Common myeloid progenitor, CD34-positive (primary cell): ENCODE results near the gene KIAA0319L.

Experiments used
- CTCF ChIA-PET: fragments of 350-600 bp; sonication (Branson Sonifier 250); formaldehyde crosslinking; loops from one replicate; lab custom pipeline; 2021; ENCODE audit warnings: antibody characterized with exemption; lab: Charles Lee
- POLR2A ChIA-PET: fragments of 350-600 bp; sonication (Branson Sonifier 250); formaldehyde crosslinking; loops from one replicate; lab custom pipeline; 2021; ENCODE audit warnings: antibody characterized with exemption; lab: Charles Lee
- DNase-seq, 3 donors: peaks; one replicate each; pipeline versions ENCODE4 v3.0.0 to v3.0.0-alpha.2; 2013
- H3K27ac ChIP-seq, 2 experiments: 1 replicate in 1 of 2; 2 replicates in 1 of 2; pipeline ENCODE4 v1.7.0; 2013; ENCODE audit warnings: inconsistent platforms in 2 of 2, low read length in 2 of 2, mild to moderate bottlenecking in 2 of 2, low read depth in 1 of 2, moderate library complexity in 1 of 2; ENCODE audit not compliant: severe bottlenecking in 2 of 2, insufficient read depth in 1 of 2, poor library complexity in 1 of 2
- H3K27me3 ChIP-seq, 5 experiments: replicated peaks in 2 of 5; 1 replicate in 3 of 5; 2 replicates in 2 of 5; pipeline versions ENCODE4 v1.6.1 to v1.7.0; 2013; ENCODE audit warnings: low read length in 4 of 5, mild to moderate bottlenecking in 2 of 5, moderate library complexity in 2 of 5, inconsistent platforms in 1 of 5; ENCODE audit not compliant: insufficient read depth in 5 of 5, control insufficient read depth in 4 of 5
- H3K36me3 ChIP-seq, 4 experiments: 1 replicate in 2 of 4; 2 replicates in 2 of 4; pipeline versions ENCODE4 v1.6.1 to v1.7.0; 2013; ENCODE audit warnings: low read length in 3 of 4, control low read depth in 1 of 4, mild to moderate bottlenecking in 1 of 4; ENCODE audit not compliant: control insufficient read depth in 4 of 4, insufficient read depth in 4 of 4
- H3K4me1 ChIP-seq, 4 experiments: 1 replicate in 3 of 4; 2 replicates in 1 of 4; pipeline versions ENCODE4 v1.6.1 to v1.7.1; 2013; ENCODE audit warnings: low read length in 3 of 4, mild to moderate bottlenecking in 3 of 4, control low read depth in 1 of 4, inconsistent platforms in 1 of 4, moderate library complexity in 1 of 4; ENCODE audit not compliant: control insufficient read depth in 4 of 4, insufficient read depth in 4 of 4; ENCODE audit errors: control extremely low read depth in 1 of 4
- H3K4me3 ChIP-seq, 7 experiments: 1 replicate in 4 of 7; 2 replicates in 3 of 7; pipeline versions ENCODE4 v1.5.1 to v1.7.0; 2013; ENCODE audit warnings: mild to moderate bottlenecking in 7 of 7, low read length in 6 of 7, moderate library complexity in 6 of 7, inconsistent platforms in 2 of 7, low read depth in 2 of 7, control low read depth in 1 of 7; ENCODE audit not compliant: insufficient read depth in 4 of 7, control insufficient read depth in 1 of 7; ENCODE audit errors: extremely low read depth in 1 of 7
- H3K9me3 ChIP-seq, 5 experiments: 1 replicate in 4 of 5; 2 replicates in 1 of 5; pipeline versions ENCODE4 v1.6.1 to v1.7.1; 2013; ENCODE audit warnings: low read length in 4 of 5, mild to moderate bottlenecking in 2 of 5, inconsistent platforms in 1 of 5, low read depth in 1 of 5, moderate library complexity in 1 of 5; ENCODE audit not compliant: control insufficient read depth in 4 of 5, insufficient read depth in 2 of 5; ENCODE audit errors: control extremely low read depth in 1 of 5
- WGBS: methylation state at CpG from one replicate; pipeline ENCODE4 v1.1.5; 2013; ENCODE audit not compliant: insufficient coverage; 5-methylcytosine and 5-hydroxymethylcytosine counted together

Gene KIAA0319L

DNA sequence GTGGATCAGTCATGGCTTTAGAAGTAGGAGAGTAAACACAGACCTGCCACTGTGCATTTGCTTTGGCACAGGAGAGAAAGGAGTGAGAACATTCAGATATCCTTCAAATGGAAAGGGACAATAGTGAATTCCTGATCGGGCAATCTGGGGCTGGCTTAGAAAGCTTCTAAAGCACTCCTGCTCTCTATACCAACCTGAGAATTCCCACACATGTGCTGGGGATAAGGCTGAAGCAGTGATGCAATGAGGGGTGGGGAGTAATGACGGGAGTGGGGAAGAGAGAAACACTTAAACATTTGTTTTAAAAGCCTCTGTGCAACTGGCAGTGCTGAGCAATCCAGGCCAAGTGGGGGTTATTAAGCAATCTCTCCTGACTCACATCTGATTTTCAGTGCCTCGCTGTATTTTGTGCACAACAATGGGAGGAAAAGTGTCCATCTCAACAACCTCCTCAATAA is 108.8 kb downstream of the KIAA0319L start:
- H3K36me3 ChIP-seq, result peaks cover 10 to 70% (median 44%) of the 10 kb centered on the region in 4 experiments
- DNase-seq, result no peak
- WGBS, result 89% methylated on average over 1 of the region's 3 CpGs
- CTCF ChIA-PET, result interaction anchor here (1.0 to 7.9 kb wide), 4 partner anchors 57 to 325 kb away, joined by 3 to 54 read pairs (median 3); no protein-coding TSS in a partner anchor
- H3K27me3 ChIP-seq, result no peaks in the 10 kb centered on the region
- H3K27ac ChIP-seq, result no peak overlapping the region
- H3K4me1 ChIP-seq, result peaks cover 12 to 20% (median 16%) of the 10 kb centered on the region in 4 experiments
- POLR2A ChIA-PET, result interaction anchor here (1.0 kb wide), 1 partner anchor 8 kb away, joined by 3 read pairs; no protein-coding TSS in a partner anchor
- no peaks in the 10 kb centered on the region for H3K9me3 ChIP-seq
- H3K4me3 ChIP-seq, result no peak overlapping the region

DNA sequence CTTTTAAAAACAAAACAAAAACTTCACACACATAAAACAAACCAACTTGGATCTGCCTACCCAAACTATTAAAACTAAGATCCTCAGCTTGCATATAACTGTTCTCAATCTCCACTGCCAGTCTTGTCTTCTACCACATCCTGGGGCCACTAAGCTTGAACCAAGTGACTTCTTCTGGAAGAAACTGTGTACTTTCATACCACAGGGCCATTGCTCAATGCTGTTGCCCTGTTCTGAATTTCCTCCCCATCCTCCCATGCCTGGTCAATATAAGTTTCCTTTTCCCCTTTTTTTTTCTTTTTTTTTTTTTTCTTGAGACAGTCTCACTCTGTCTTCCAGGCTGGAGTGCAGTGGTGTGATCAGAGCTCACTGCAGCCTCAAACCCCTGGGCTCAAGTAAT is 109.9 kb downstream of the KIAA0319L start:
- H3K27me3 ChIP-seq, result no peaks in the 10 kb centered on the region
- DNase-seq, result no peak
- H3K4me1 ChIP-seq, result peaks cover 8 to 12% (median 10%) of the 10 kb centered on the region in 4 experiments
- ChIA-PET CTCF (interaction anchor here (0.7 to 7.9 kb wide), 6 partner anchors 98 to 322 kb away, joined by 3 to 54 read pairs (median 3); partner anchors contain the start of gene CLSPN), POLR2A (no interaction called here)
- peaks cover 14 to 76% (median 47%) of the 10 kb centered on the region in 4 experiments for H3K36me3 ChIP-seq
- H3K9me3 ChIP-seq, result no peaks in the 10 kb centered on the region
- no peak overlapping the region for H3K27ac ChIP-seq
- H3K4me3 ChIP-seq, result no peak overlapping the region

DNA sequence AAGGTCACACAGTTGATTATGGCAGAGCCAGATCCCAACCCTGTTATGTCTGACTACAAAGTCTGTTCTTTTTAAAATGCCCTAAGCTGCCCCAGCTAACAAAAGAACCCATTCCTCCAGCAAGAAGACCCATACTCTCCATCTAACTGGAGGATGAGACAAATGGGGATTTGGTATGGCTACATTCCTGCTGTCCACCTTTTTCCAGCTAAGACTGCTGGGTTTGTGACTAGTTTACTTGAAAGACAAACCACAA is 112.8 kb downstream of the KIAA0319L start:
- Histone ChIP-seq H3K4me1 (no peaks in the 10 kb centered on the region), H3K4me3 (no peak overlapping the region), H3K36me3 (peaks cover 17 to 91% (median 58%) of the 10 kb centered on the region in 4 experiments), H3K9me3 (no peaks in the 10 kb centered on the region), H3K27ac (no peak overlapping the region), H3K27me3 (no peaks in the 10 kb centered on the region)
- ChIA-PET POLR2A (no interaction called here), CTCF (interaction anchor here (1.5 kb wide), 1 partner anchor 8 kb away, joined by 5 read pairs; no protein-coding TSS in a partner anchor)
- DNase-seq, result no peak

DNA sequence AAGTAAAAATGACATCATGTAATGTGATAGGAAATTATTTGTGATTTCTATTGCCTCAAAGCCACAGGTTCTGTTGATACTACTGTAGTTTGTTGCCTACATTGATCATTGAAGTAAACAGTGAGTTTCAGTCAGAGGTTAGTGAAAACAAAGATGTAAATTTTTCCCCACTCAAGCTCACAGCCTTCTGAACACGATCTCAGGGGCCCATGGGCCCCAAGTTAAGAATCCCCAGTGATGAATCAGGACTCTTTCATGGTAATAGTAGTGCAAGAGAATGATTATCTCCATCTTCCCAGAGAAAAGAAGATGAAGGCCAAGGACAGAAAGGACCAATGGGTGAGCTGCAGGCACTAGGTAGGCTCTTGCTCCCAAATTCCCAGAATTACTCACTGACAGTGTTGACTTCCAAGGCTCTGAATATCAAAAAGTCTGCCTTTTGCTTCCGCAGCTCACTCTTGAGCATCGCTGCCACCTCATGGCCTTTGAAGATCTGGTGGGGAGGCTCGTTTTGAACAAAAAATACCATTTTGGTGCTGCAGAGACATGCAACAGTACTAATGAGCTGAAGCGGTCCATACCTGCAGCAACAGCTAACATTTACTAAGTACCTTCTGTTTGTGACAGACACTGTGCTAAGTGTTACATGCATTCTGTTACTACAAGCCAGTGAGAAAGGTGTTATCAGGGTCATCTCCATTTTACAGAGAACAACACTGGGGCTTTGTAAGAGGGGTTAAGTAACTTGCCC is 113.3 kb downstream of the KIAA0319L start:
- Histone ChIP-seq H3K27me3 (no peaks in the 10 kb centered on the region), H3K4me1 (no peaks in the 10 kb centered on the region), H3K4me3 (no peak overlapping the region), H3K27ac (no peak overlapping the region), H3K9me3 (no peaks in the 10 kb centered on the region), H3K36me3 (peaks cover 19 to 91% (median 56%) of the 10 kb centered on the region in 4 experiments)
- POLR2A ChIA-PET, result interaction anchor here (0.6 kb wide), 1 partner anchor 14 kb away, joined by 4 read pairs; no protein-coding TSS in a partner anchor
- DNase-seq, result no peak
- CTCF ChIA-PET, result interaction anchor here (0.9 to 1.5 kb wide), 4 partner anchors 9 to 283 kb away, joined by 3 to 5 read pairs (median 4); no protein-coding TSS in a partner anchor
- 95% methylated on average over 3 of the region's 5 CpGs for WGBS

DNA sequence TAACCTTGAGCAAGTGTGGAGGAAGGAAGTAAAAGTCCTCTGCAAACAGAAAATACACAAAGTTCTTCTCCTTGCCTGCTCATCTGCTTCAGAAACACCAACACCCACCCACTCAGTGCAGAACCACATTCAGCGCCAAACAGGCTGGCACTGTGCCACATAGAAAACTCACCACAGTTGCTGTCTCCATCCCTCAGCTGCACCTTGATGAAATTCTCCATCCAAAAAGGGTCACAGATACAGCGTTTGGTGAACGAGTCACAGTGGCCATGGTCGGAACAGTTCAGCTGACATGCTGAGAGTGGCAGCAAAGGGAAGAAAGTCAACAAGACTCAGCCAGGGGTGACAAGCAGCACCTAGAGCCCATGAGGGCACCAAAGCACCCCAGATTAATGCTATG is 114.5 kb downstream of the KIAA0319L start:
- Histone ChIP-seq H3K27me3 (no peaks in the 10 kb centered on the region), H3K27ac (no peak overlapping the region), H3K4me3 (no peak overlapping the region), H3K4me1 (no peaks in the 10 kb centered on the region), H3K36me3 (peaks cover 20 to 84% (median 48%) of the 10 kb centered on the region in 4 experiments), H3K9me3 (no peaks in the 10 kb centered on the region)
- CTCF ChIA-PET, result interaction anchor here (1.1 kb wide), 1 partner anchor 284 kb away, joined by 4 read pairs; no protein-coding TSS in a partner anchor
- POLR2A ChIA-PET, result no interaction called here
- DNase-seq, result no peak
- 92% methylated on average over 4 of the region's 4 CpGs for WGBS

DNA sequence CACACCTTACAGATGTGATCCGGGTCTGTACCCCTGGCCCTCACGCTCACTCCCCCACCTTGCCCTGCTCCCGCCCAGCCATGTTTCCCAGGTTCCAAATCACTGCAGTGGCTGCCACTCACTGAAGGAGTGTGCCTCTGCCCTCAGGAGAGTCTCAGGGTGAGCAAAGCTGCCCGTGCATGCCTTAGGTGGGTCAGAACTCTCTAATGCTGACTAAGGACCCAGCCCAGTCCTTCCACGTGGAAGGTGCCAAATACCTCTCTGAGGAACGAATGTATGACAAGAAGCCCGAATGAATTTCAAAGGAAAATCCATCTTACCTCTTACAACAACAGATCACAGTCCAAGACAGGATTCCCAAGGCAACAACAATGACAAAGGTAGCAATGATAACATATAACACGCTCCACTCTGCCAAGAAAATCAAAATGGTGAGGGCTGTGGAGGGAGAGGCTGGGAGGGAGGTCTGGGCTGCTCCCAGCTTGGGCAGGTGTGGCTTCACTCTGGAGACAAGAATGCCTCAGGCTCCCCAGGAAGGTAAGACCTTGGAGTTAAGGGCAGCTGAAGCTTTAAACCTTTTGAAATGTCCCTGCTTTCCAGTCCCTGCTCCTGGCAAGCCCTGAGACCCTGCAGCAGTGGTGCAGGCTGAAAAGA is 115.2 kb downstream of the KIAA0319L start:
- no peaks in the 10 kb centered on the region for H3K9me3 ChIP-seq
- H3K4me3 ChIP-seq, result no peak overlapping the region
- WGBS, result 100% methylated on average over 5 of the region's 8 CpGs
- no peaks in the 10 kb centered on the region for H3K4me1 ChIP-seq
- ChIA-PET POLR2A (no interaction called here), CTCF (interaction anchor here (1.1 kb wide), 1 partner anchor 10 kb away, joined by 3 read pairs; no protein-coding TSS in a partner anchor)
- peaks cover 22 to 84% (median 51%) of the 10 kb centered on the region in 4 experiments for H3K36me3 ChIP-seq
- no peak overlapping the region for H3K27ac ChIP-seq
- DNase-seq, result no peak
- H3K27me3 ChIP-seq, result no peaks in the 10 kb centered on the region
